COLO668 (cell line): ENCODE results near the gene NIPSNAP2.
A peak's percentile ranks its signal among the peaks of the same experiment; 100 is the strongest.
"Not testable (repeated sequence)": the region's sequence is repeated elsewhere in the genome, so short reads cannot be mapped to it uniquely, and the experiment has no call there.

Experiments used
- DNase-seq: peaks from one replicate; lab custom pipeline; 2025; ENCODE audit not compliant: unreplicated experiment; lab: John Stamatoyannopoulos, UW

Gene NIPSNAP2

DNA sequence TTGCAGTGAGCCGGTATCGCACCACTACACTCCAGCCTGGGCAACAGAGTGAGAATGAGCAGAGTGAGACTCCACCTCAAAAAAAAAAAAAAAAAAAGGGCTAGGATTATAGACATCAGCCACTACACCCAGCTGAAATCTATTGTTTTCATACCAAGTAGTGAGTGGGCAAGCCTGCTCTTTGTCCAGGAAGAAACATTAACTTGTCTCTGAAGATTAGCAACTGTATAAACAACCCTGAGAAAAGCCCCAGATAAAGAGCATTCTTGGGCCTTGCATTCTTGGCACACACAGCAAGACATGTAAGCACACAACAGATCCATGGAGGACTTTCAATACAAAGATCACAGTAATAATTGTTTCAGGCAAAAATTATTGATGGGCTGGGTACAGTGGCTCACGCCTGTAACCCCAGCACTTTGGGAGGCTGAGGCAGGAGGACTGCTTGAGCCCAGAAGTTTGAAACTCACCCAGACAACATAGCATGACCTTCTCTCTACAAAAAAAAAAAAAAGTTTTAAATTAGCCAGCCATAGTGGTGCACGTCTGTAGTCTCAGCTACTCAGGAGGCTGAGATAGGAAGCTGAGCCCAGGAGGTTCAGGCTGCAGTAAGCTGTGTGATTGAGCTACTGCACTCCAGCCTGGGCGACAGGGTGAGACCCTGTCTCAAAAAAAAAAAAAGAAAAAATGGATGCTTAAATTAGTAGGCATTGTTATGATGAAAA lies 82.5 kb downstream of the NIPSNAP2 start:
- no peak for DNase-seq

DNA sequence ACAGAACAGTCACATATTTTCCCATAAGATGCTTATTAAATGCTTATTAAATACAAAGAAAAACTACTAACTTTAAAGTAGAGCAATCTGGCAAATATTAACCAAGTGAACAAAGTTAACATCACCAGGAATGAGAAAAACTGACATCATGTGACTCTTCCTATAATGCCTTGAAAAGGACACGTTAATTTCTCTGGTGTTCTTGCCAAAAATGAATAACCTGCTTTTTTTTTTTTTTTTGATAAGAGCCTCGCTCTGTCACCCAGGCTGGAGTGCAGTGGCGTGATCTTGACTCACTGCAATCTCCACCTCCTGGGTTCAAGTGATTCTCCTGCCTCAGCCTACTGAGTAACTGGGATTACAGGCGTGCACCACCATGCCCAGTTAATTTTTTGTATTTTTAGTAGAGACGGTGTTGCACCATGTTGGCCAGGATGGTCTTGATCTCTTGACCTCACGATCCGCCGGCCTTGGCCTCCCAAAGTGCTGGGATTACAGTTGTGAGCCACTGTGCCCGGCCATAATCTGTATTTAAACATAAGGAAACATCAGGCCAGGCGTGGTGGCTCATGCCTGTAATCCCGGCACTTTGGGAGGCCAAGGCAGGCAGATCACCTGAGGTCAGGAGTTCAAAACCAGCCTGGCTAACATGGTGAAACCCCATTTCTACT lies 83.2 kb downstream of the NIPSNAP2 start:
- not testable (repeated sequence) for DNase-seq

DNA sequence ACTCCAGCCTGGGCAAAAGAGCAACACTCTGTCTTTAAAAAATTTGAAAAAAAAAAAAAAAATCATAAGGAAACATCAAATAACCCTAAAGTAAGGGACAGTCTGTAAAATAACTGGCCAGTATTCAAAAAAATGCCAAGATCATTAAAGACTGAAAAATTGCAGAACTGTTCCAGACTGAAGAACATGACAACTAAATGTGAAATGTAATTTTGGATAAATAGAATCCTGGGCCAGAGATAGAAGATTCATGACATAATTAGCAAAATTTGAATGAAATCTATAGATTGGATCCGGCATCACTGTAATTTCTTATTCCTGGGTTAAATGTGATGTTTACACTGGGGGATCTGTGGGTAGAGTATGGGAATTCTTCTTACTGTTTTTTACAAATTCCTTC lies 83.9 kb downstream of the NIPSNAP2 start:
- DNase-seq, result no peak

DNA sequence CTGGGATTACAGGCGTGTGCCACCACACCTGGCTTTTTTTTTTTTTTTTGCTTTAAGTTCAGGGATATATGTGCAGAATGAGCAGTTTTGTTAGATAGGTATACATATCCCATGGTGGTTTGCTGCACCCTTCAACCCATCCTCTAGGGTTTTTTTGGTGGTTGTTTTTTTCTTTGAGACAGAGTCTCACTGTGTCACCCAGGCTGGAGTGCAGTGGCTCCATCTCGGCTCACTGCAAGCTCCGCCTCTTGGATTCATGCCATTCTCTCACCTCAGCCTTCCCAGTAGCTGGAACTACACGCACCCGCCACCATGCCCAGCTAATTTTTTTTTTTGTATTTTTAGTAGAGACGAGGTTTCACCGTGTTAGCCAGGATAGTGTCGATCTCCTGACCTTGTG lies 84.4 kb downstream of the NIPSNAP2 start:
- DNase-seq, result peak; percentile 56
